Loucy (cell line): ENCODE results near the gene FBXL15.

ENCODE experiments used
- EZH2phosphoT487 ChIP-seq: fragments of 200-600 bp; IDR thresholded peaks from 2 replicates; pipeline ENCODE4 v1.6.1; 2018; ENCODE audit warnings: antibody characterized with exemption, mild to moderate bottlenecking, moderate library complexity, borderline replicate concordance
- TF ChIP-seq, protein P1 (sequence below): fragments of 200-600 bp; sonication (generic); conservative IDR thresholded peaks from 2 replicates; pipeline ENCODE4 v1.5.1; 2014; ENCODE audit warnings: mild to moderate bottlenecking, antibody characterized with exemption, low read length

DNA sequence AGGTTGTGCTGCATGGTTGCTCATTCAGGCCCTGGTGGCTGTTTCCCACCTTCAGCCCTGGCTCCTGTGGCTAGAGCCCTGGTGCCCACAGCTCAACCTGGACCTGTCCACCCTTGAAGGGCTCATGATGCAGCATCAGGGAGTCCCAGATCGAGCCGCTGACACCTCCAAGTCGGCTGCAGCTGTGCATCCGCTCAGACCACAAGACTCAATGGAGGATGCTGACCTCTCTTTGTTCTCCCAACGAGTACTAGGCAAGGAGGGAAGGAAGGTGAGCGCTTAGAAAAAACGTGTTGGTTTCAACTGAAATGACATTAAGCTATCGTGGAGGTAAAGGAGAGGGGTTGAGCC, 40.2 kb downstream of the FBXL15 start:
- TF ChIP-seq, protein P1, sequence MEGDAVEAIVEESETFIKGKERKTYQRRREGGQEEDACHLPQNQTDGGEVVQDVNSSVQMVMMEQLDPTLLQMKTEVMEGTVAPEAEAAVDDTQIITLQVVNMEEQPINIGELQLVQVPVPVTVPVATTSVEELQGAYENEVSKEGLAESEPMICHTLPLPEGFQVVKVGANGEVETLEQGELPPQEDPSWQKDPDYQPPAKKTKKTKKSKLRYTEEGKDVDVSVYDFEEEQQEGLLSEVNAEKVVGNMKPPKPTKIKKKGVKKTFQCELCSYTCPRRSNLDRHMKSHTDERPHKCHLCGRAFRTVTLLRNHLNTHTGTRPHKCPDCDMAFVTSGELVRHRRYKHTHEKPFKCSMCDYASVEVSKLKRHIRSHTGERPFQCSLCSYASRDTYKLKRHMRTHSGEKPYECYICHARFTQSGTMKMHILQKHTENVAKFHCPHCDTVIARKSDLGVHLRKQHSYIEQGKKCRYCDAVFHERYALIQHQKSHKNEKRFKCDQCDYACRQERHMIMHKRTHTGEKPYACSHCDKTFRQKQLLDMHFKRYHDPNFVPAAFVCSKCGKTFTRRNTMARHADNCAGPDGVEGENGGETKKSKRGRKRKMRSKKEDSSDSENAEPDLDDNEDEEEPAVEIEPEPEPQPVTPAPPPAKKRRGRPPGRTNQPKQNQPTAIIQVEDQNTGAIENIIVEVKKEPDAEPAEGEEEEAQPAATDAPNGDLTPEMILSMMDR = no peak
- no peak for TF ChIP-seq EZH2phosphoT487
